Measurements from ENCODE around the gene CTNNA2. TPM values are rescaled to one million over a fixed set of nuclear protein-coding genes. Genes with fewer than 3 reads are reported as not detected.

CTNNA2 gene
- total RNA-seq (2022; extraction: Qiagen RNA extraction): 0.19 to 0.89 TPM (median 0.33 TPM) in 5 replicates

DNA sequence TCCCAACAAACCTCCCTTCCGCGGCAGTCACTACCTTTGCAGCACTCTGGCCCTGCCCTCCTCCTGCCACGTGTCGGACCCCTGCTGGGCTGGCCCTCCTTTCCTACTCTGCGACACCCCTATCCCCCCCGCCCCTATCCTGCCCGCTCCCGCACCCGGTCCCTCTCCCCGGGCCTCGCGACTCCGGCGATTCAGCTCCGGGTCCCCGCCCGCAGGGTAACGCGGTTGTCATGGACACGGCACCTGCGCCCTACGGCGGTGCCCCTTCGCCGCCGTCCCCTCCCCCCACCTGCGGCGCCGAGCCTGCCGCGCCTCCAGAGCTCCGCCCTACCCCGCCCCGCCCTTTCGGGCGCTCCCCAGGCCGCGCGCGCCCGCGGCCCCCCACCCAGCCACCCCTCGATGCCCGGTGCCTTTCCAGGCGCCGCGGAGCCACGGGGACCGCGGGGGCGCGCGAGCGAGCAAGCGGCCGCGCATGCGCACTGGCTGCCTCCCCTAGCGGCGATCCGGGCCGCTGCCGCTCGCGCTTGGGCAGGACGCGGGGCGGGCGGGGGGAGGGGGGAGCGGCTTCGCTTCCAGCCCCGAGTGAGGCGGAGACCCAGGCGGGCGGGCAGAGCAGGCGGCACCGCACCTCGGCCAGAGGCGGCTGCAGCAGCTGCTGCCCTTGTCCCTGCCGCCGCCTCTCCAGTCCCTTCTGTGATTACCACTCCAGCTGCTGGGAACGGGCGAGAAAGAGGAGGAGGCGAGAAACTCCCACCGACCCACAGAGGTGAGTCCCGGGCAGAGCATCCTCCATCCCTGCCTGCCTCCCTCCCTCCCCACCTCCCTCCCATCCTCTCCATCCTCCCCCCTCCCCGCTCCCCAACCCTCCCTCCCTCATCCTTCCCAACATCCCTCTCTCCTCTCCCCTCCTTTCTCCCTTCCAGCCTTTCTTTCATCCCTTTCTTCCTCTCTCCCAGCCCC lies at the start of gene CTNNA2:
CTNNA2 (plus strand) TSS at position 610 of the 960 bp plus-strand sequence.

DNA sequence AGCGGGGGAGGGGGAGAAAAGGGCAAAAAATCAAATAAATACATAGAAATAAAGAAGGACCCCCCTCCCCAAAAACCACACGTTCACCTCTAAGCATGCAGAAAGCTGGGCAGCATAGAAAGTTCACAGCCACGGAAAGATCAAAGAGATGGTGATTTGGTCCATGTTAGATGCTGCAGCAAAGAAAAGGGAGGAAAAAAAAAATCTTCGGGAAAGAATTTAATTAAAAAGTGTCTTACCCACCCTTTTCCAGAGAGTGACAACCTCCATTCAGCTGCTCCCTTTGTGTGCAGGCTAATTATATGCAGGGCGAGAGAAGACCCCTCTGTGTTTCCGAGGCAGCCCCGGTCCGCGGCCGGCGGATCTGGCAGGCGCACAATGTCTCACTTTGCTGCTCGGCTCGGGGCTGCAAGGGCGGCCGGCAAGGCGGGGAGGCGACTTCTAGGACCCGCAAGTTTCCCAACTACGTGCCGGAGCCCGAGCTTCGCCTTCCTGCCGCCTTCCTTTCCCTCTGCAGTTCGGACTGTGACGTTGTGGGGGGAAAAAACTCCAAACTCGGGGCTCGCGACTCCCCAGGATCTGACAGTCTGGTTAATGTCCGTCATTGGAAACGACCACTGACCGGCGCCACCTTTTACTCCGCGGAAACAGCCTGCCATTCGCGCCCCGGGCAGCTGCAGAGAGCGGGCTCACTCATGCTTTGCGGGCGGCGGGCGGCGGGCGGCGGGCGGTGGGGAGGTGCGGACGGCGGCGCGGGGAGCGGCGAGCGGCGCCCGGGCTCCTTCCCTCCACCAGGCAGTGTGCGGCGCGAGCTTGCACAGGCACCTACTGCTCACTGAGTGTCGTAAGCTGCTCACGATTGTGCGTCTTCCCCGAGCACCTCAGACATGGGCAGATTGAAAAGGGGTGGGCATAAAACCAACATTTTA lies 791.3 kb downstream of the CTNNA2 start, which contains the start of gene LRRTM1:
LRRTM1 (minus strand) TSS at position 844 of the 929 bp plus-strand sequence. CDS start 933 bp downstream, outside the sequence.

